HG02588 (cell line): ENCODE measurements around the gene NEK10.
A peak's percentile ranks its signal among the peaks of the same experiment; 100 is the strongest.
"Not testable (repeated sequence)": the region's sequence is repeated elsewhere in the genome, so short reads cannot be mapped to it uniquely, and the experiment has no call there.

Experiments
- ATAC-seq: cut with Tn5 transposase; IDR thresholded peaks from one replicate; pipeline ENCODE4 v1.9.1; 2021; ENCODE audit warnings: mild to moderate bottlenecking, moderate library complexity; ENCODE audit not compliant: unreplicated experiment

Gene NEK10

GRCh38 chr3:27319847-27320526 is 49.2 kb downstream of the NEK10 start:
- no peak for ATAC-seq

DNA sequence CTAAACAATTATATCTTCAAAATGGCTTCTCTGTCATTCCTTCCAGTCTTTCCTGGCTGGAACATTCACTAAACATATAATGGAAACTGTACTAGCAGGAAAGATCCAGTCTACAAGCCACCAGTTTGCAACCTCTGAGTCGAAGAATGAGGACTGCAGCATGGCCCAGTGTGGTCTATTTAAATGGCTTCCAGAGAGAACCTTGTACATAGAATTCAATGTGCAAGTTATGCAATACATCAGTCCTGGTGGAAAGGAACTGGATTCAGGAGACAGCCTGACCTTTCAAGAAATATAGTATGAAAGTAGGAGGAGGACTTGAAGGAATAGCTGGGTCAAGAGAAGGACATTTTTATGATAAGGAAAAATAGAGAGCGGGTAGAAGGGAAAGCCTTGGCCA is 49.9 kb downstream of the NEK10 start:
- no peak for ATAC-seq

DNA sequence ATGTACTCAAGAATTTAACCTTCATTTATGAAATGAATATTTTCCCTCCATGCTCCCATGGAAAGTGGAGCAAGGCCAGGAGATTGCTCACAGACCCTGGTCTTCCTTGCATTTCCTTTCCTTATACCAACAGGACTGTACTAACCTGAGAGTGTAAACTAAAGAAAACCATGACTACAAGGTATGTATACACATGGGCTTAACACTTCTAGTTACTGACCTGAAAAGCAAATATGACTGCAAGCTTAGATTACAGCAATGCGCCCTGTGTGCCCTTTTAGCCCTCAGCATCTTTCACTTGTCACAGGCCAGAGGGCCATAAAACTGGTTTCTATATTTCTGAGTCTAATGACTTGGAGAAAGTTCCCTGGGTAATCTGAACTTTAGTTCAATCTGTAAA is 52.1 kb downstream of the NEK10 start:
- no peak for ATAC-seq

GRCh38 chr3:27315003-27315402 is 54.2 kb downstream of the NEK10 start:
- ATAC-seq: no peak

- ATAC-seq: peak; percentile 85
These were observed 57.0 kb downstream of the NEK10 start for GRCh38 chr3:27312044-27312668.

DNA sequence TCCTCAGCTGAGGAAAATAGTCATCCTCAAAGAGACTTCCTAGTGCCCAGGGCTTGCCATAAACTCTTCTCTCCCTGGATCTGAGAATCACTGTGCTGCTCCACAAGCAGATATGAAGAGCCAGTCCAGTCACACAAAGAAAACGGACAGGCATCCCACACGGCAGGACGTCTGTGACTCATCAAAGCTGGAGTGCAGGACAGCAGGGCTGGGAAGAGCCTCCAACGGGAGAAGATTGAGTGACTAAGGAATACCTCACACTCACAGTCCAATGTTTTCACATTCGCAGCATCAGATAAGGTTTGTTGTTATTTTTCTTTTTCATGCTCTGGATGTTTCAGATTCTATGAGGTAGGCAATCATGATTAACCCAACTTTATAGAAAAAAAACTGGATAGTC is 57.8 kb downstream of the NEK10 start:
- ATAC-seq: no peak

GRCh38 chr3:27310688-27311087 is 58.5 kb downstream of the NEK10 start:
- ATAC-seq: no peak

DNA sequence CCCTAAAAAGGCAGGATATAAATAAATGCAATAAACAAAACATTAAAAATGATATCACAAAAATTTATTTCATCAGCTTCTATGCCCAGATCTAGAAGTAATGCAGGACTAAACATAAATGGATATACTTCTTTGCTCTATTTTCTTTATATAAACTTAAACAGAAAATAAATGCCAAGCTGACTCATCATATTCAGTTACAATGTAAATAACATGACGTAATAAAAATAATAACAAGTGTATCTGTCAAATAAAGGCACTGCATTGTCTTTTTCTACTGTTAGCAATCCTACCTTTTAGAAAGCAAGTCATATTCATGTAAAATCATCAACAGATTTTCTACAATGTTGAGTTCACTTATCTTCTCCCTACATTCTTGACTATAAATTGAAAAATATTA is 61.6 kb downstream of the NEK10 start:
- no peak for ATAC-seq

DNA sequence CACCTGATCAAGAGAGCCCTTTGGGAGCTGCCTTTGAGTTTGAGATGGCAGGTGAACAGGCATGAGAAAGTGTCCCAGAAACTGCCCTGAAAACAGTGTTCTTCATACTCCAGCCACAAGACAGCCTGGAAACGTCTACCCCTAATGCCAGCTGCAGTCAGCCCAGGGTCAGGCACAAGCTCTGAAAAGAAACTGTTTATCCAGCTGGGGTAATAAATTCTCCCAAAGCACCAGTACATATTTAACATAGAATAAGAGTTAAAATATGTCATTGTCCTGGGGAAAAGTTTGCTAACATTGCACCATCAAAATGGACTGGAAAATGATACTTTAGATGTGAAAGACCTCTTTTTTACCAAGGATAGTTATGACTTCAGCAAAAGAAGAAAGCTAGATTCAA is 66.3 kb downstream of the NEK10 start:
- no peak for ATAC-seq

DNA sequence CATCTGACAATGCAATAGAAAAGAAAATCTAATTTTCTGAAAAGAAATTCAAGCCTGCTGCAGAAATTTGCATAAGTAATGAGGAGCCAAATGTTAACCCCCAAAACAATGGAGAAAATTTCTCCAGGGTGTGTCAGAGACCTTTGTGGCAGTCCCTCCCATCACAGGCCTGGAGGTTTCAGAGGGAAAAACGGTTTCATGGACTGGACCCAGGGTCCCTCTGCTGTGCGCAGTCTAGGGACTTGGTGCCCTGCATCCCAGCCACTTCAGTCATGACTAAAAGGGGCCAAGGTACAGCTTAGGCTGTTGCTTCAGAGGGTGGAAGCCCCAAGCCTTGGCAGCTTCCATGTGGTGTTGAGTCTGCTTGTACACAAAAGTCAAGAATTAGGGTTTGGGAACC is 70.2 kb downstream of the NEK10 start:
- not testable (repeated sequence) for ATAC-seq

- no peak for ATAC-seq
These were observed 75.2 kb downstream of the NEK10 start for GRCh38 chr3:27293939-27294338.

DNA sequence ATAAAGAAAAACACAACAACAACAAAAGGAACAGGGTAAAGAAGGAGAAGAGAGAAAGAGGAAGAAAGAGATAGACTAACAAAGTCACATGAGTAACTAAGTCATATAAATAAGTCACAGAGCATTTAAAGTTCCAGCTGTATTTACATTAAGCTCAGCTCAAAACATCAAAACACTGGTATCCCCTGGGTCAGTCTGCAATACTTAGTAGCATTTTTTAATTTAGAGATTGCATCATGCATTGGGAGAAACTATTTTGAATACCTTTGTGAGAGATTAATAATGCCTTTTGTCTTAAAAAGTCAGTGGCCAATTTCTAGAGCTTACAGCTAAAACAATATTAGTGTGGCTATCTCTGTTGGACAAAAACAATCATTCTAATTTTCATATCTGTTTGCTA is 78.4 kb downstream of the NEK10 start:
- no peak for ATAC-seq

GRCh38 chr3:27289769-27290413 is 79.3 kb downstream of the NEK10 start:
- no peak for ATAC-seq

DNA sequence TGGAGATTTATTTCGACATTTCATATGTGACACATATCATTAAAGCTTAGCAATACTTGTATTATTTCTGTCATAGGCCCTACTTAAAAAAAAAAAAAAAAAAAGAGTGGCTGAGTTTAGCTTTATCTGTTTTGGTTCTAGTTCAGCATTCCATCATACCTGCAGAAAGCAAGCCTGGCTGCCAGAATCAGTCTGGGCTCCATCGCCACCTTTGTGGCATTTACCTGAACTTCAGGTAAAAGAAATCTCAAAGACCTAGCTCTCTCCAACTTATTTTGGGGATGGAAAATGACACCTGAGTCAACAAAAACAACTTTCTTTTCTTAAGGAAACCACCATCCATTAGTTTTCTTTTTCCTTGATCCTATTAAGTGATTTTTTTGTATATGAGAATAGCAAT is 82.1 kb downstream of the NEK10 start:
- ATAC-seq: no peak

DNA sequence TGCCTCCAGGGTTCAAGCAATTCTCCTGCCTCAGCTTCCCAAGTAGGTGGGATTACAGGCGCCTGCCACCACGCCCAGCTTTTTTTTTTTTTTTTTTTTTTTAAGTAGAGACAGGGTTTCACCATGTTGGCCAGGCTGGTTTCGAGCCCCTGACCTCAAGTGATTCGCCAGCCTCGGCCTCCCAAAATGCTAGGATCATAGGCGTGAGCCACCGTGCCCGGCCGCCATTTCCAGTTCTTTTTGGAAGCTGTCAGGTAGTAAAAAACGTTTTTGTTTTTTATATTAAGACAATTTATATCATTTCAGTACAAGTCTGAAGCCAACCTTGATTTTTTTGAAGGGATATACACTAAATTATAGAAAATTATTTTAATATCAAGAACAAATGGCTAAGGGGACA is 82.7 kb downstream of the NEK10 start:
- ATAC-seq: not testable (repeated sequence)

GRCh38 chr3:27285668-27286067 is 83.5 kb downstream of the NEK10 start:
- no peak for ATAC-seq

DNA sequence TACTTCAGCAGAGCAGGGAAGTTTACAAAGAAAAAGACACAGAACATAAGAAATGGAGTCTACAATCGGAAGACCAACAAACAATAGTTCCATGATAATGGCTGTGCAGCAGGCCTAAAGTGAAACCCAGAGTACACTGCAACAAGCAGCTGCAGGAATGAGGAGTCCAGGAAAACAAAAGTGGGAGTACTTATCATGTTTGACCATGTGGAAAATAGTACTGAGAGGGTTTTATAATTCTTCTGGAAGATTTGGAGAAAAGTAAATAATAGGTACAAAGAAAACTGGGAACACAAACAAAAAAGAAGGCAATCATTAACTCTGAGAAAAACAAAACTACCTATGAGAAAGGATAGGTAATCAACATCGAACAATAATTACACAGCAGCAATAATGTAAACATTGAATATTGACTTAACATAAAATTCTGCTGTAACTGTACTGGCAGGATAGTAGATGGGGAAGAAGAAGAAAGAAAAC is 87.5 kb downstream of the NEK10 start:
- no peak for ATAC-seq

- no peak for ATAC-seq
These were observed 90.1 kb downstream of the NEK10 start for GRCh38 chr3:27279123-27279522.

- ATAC-seq: no peak
These were observed 90.7 kb downstream of the NEK10 start for GRCh38 chr3:27278383-27279055.

- ATAC-seq: no peak
These were observed 93.7 kb downstream of the NEK10 start for GRCh38 chr3:27275441-27275990.

DNA sequence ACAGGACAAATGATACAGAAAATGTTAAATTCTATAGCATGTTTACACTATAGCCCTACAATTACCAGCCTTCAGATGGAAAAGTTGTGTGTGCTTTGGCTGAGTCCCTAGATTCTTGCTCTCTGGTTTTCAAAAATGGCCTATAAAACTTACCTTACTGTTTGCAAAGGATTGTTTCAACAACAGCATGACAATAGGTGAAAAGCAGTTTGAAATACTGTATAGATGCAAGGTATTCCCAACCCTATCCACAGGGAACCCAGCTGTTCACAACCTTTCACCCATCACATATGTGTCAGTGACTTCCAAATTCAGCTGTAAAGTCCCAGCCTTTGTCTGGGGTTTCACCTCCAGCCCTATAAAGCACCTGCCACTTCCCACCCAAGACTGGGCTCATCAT is 97.3 kb downstream of the NEK10 start:
- no peak for ATAC-seq
